ENCODE measurements around the gene TM7SF2.

DNA sequence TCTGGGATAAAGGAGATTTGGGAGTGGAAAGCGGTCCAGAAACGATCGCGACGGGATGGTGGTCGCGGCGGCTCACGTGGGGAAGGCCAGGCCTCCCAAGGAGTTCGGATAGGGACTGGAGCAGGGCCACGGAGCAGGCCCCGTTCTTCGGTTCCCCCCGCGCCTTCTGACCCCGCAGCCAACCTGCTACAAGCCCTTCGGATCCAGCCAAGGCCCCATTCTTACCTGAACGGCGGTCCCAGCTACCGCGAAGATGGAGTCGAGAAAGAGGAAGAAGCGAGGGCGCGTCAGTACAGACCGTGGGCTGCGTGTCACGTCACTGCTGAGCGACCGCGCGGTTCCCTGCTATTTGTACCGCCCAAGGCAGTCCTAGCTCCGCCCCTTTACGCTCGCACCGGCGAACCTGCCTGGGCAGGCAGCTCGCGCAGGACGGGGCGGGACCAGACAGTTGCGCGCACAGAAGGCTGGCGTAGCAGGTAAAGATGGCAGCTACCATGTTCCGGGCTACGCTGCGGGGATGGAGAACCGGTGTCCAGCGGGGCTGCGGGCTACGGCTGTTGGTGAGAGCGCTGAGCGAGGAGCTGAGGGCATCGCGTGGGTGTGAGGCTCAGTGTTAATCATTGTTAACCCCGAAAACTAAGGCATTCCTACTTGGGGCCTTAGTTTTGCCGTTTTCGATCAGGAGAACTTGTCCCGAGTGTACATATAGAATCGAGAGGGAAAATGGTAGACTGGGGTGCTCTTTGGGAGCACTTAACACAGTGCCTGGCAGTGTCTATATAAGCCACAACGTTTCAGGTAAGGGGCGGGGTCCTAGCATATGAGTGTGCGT is 10.4 kb downstream of the TM7SF2 start, which contains the start of the genes FAU and MRPL49:
- TF ChIP-seq CTCF (IDR thresholded peaks at IDR 0.05): no peak
- no peak for TF ChIP-seq EZH2 (IDR thresholded peaks at IDR 0.05; ENCODE audit: borderline replicate concordance, insufficient read depth, low read depth, low read length, poor library complexity, severe bottlenecking)
